Lower lobe of right lung (tissue), 2 donors: ENCODE results near the gene MRPS9. TPM values are rescaled to one million over a fixed set of nuclear protein-coding genes. Genes with fewer than 3 reads are reported as not detected.
A peak's percentile ranks its signal among the peaks of the same experiment; 100 is the strongest.

Experiments
- ATAC-seq, 2 donors: fragments of 200-7000 bp; cut with Tn5 transposase; one replicate each; pipeline ENCODE4 v1.9.1; 2020 to 2022; ENCODE audit warnings: mild to moderate bottlenecking in 2 of 2, moderate library complexity in 2 of 2
- DNase-seq: peaks from one replicate; pipeline ENCODE4 v3.0.0-alpha.2; 2020
- H3K27ac ChIP-seq: fragments of 200-600 bp; one replicate; pipeline ENCODE4 v1.8.0; 2022
- H3K27me3 ChIP-seq: fragments of 200-600 bp; one replicate; pipeline ENCODE4 v1.8.0; 2022; ENCODE audit warnings: low read depth
- H3K36me3 ChIP-seq: fragments of 200-600 bp; one replicate; pipeline ENCODE4 v1.8.0; 2022; ENCODE audit warnings: mild to moderate bottlenecking
- H3K4me1 ChIP-seq: fragments of 200-600 bp; one replicate; pipeline ENCODE4 v1.8.0; 2022
- H3K4me3 ChIP-seq: fragments of 200-600 bp; one replicate; pipeline ENCODE4 v1.8.0; 2022; ENCODE audit warnings: mild to moderate bottlenecking
- H3K9me3 ChIP-seq: fragments of 200-600 bp; one replicate; pipeline ENCODE4 v1.8.0; 2022
- intact Hi-C: fragments of 100-400 bp; cut with DNase I; formaldehyde crosslinking; loops from one replicate; pipeline ENCODE4 v1.11.0; 2022
- total RNA-seq: library from RNA; stranded (reverse); fragmentation: NEBNext Ultra II Directional; extraction: Animal tissue kit (Norgen Biotek cat#: 25700); gene quantifications from one replicate; pipeline ENCODE4 v1.2.1, GENCODE V29; 2021
- TF ChIP-seq, protein P1 (sequence below): fragments of 200-600 bp; IDR thresholded peaks from one replicate; pipeline ENCODE4 v1.8.0; 2022; ENCODE audit warnings: antibody characterized with exemption, mild to moderate bottlenecking
- donor health status: DM: no; HTN: yes; CAD: no; lungs with severe emphysema.

The MRPS9 gene
- total RNA-seq, 1 donor from 2014 or later: 15.1 TPM

DNA sequence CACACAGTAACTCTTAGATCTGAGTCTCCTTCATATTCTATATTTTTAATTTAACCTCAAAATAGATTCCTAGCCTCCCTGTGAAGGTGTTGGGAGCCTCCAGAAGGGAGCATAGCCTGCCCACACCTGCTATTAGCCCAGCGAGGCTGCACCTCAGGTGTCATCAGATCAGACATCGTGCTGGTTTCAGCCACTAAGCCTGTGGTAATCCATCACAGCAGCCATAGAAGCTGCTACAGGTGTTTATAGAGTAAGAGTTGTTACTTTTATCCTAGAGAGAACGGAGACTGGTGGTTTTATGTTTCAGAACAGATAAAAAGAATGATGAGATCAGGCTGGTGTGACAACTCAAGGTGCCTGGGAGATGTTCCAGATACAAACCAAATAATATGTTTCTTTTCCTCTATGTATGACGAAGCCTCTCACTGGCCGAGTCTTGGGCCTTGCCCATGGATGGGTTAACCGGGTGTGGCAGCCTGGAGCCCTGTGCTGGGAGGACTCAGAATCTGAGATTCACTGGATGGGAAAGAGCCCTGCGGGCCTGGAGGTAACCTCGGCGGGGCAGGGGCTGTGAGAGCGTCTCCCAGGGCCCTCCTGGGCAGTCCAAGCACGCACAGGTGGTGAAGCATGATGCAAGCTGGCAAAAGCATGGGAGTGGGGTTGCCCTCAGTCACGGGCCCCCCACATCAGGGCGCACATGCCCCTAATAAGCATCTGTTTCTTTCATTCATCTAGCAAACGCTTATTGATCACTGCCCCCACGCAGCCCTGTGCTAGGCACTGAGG is 73.7 kb downstream of the MRPS9 start:
- ATAC-seq (no peak), DNase-seq (no peak)
- no peaks in the 10 kb centered on the region for H3K27me3 ChIP-seq
- no peaks in the 10 kb centered on the region for H3K9me3 ChIP-seq
- intact Hi-C loops: loop anchor here (10.0 kb wide), 1 partner anchor 123 kb away; no protein-coding TSS in a partner anchor
- no peaks in the 10 kb centered on the region for H3K36me3 ChIP-seq
- no peak overlapping the region for H3K27ac ChIP-seq
- H3K4me3 ChIP-seq: no peak overlapping the region
- TF ChIP-seq, protein P1, sequence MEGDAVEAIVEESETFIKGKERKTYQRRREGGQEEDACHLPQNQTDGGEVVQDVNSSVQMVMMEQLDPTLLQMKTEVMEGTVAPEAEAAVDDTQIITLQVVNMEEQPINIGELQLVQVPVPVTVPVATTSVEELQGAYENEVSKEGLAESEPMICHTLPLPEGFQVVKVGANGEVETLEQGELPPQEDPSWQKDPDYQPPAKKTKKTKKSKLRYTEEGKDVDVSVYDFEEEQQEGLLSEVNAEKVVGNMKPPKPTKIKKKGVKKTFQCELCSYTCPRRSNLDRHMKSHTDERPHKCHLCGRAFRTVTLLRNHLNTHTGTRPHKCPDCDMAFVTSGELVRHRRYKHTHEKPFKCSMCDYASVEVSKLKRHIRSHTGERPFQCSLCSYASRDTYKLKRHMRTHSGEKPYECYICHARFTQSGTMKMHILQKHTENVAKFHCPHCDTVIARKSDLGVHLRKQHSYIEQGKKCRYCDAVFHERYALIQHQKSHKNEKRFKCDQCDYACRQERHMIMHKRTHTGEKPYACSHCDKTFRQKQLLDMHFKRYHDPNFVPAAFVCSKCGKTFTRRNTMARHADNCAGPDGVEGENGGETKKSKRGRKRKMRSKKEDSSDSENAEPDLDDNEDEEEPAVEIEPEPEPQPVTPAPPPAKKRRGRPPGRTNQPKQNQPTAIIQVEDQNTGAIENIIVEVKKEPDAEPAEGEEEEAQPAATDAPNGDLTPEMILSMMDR: no peak
- no peaks in the 10 kb centered on the region for H3K4me1 ChIP-seq

DNA sequence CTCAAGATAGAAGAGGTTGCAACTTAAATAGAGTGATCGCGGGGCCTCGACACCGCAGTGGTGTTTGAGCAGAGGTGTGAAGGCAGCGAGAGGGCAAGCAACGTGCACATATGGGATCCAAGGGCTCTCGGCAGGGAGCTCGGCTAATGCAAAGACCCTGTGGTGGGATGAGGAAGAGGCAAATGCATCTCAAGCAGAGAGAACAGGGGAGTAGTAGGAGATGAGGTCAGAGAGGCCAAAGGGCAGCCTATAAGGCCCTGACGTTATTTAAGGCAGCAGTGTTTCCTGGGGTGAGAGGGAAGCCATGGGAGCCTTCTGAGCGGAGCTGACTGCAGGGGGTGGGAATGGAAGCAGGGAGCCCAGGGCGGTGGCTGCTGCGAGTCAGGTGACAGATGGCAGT is 74.5 kb downstream of the MRPS9 start:
- Histone ChIP-seq H3K4me1 (no peaks in the 10 kb centered on the region), H3K27ac (no peak overlapping the region), H3K27me3 (no peaks in the 10 kb centered on the region), H3K36me3 (no peaks in the 10 kb centered on the region), H3K9me3 (no peaks in the 10 kb centered on the region), H3K4me3 (no peak overlapping the region)
- ATAC-seq: no peak
- no peak for DNase-seq
- intact Hi-C loops: loop anchor here (10.0 kb wide), 1 partner anchor 122 kb away; no protein-coding TSS in a partner anchor
- TF ChIP-seq, protein P1: no peak

DNA sequence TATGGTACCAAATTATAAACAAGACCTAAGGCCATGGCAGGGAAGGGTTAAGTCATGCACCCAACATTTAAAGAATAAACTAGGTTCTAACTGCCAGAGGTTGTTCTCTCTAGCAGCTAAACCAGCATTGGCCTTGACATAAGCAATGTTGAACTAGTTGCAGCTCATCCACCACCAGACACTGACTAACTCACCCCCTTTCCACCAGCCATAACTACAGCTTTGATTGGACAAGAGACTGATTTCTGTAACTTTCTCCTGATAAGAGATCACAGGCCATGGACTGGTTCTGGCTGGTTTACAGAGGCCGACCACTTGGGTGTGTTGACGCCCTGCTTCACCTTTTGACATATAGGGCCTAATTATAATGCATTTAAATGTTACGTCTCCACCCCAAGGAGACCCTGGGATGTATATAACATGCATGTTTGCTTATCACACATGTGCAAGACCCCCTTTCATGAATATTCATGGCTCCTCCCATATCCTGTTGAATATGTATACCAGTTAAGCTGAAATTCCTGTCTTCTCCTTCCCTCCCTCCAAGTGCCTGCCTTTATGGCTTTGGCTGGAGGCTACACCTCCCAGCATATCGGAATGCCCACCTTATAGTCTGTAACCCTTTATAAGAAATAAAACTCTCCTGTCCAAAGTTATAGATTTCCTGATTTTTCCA is 75.9 kb downstream of the MRPS9 start:
- Histone ChIP-seq H3K36me3 (no peaks in the 10 kb centered on the region), H3K27me3 (no peaks in the 10 kb centered on the region), H3K4me1 (no peaks in the 10 kb centered on the region), H3K4me3 (no peak overlapping the region), H3K9me3 (no peaks in the 10 kb centered on the region), H3K27ac (no peak overlapping the region)
- ATAC-seq: no peak
- no peak for DNase-seq
- TF ChIP-seq, protein P1: no peak
- intact Hi-C loops: loop anchor here (10.0 kb wide), 1 partner anchor 121 kb away; no protein-coding TSS in a partner anchor

DNA sequence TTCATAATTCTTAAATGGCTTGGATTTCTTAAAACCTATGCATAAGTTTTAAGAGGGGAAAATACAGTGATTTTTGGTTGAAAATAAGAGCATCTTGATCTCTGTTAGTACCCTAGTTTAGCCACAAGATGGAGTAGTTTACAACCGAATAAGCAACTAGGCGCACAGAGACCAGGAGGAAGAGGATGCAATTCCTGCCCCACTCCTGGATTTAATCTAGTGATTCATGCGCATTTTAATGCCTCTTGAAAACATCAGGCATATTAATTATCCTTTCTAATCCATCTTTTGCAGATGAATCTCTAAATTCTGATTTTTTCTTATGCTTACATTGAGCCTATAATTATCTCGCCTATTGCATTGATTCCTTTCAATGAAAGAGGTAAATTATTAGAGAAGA is 76.7 kb downstream of the MRPS9 start:
- peak in 1 of 2 donors; percentile 62 for ATAC-seq
- H3K36me3 ChIP-seq: no peaks in the 10 kb centered on the region
- DNase-seq: no peak
- no peaks in the 10 kb centered on the region for H3K27me3 ChIP-seq
- intact Hi-C loops: loop anchor here (10.0 kb wide), 1 partner anchor 120 kb away; no protein-coding TSS in a partner anchor
- H3K9me3 ChIP-seq: no peaks in the 10 kb centered on the region
- H3K27ac ChIP-seq: no peak overlapping the region
- H3K4me3 ChIP-seq: no peak overlapping the region
- TF ChIP-seq, protein P1: peak; percentile 73
- no peaks in the 10 kb centered on the region for H3K4me1 ChIP-seq

DNA sequence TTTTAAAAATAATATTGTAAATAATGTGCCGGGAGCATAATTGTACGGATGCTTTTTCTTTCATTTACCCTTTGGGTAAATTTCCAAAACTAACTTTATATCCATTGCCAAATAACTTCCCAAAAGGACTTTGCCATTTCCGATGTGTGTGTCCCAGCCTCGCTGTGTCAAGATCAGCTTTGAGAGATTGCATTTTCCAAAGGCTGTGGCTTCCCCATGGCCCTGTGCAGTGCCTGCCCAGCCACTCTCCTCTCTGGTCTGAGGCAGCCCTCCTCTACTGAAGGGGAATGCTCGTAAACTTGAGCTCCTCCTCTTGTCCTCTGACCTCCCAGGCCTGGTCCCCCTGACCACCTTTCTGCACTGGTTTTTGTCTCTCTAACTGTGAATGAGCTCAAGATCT is 78.5 kb downstream of the MRPS9 start:
- intact Hi-C loops: loop anchor here (10.0 kb wide), 1 partner anchor 118 kb away; no protein-coding TSS in a partner anchor
- no peak overlapping the region for H3K27ac ChIP-seq
- no peaks in the 10 kb centered on the region for H3K9me3 ChIP-seq
- no peak overlapping the region for H3K4me3 ChIP-seq
- H3K4me1 ChIP-seq: no peaks in the 10 kb centered on the region
- TF ChIP-seq, protein P1: no peak
- ATAC-seq: no peak
- no peaks in the 10 kb centered on the region for H3K27me3 ChIP-seq
- no peak for DNase-seq
- H3K36me3 ChIP-seq: no peaks in the 10 kb centered on the region
